GM18526 (cell line): ENCODE results near the gene STMN3.

Experiments
- POLR2A ChIP-seq: IDR thresholded peaks from 3 replicates; pipeline ENCODE4 v1.6.1; 2011; ENCODE audit not compliant: insufficient read length; ENCODE audit errors: extremely low read depth

Gene STMN3

GRCh38 chr20:63653041-63653973, at the start of gene STMN3:
TSS of gene STMN3 (minus strand) at chr20:63653424. CDS start at chr20:63653345, 79 bp downstream.
- no peak for TF ChIP-seq POLR2A

- no peak for TF ChIP-seq POLR2A
These were observed 48.9 kb upstream of the STMN3 start for GRCh38 chr20:63702036-63702665.

- TF ChIP-seq POLR2A: no peak
These were observed 48.3 kb upstream of the STMN3 start for GRCh38 chr20:63701329-63702035.

- no peak for TF ChIP-seq POLR2A
These were observed 47.8 kb upstream of the STMN3 start for GRCh38 chr20:63701051-63701328.

GRCh38 chr20:63700199-63701050, 47.2 kb upstream of the STMN3 start:
- TF ChIP-seq POLR2A: no peak

GRCh38 chr20:63699466-63700198, 46.4 kb upstream of the STMN3 start:
- TF ChIP-seq POLR2A: no peak

GRCh38 chr20:63698739-63699465, 45.7 kb upstream of the STMN3 start:
- TF ChIP-seq POLR2A: peak; percentile 11

- TF ChIP-seq POLR2A: no peak
These were observed 44.8 kb upstream of the STMN3 start for GRCh38 chr20:63697868-63698545.

GRCh38 chr20:63697357-63697867, 44.2 kb upstream of the STMN3 start:
- TF ChIP-seq POLR2A: no peak

- TF ChIP-seq POLR2A: no peak
These were observed 43.6 kb upstream of the STMN3 start, which contains the start of gene TNFRSF6B for GRCh38 chr20:63696628-63697356. TSS of gene TNFRSF6B (plus strand) at chr20:63696652. CDS start at chr20:63696768, 116 bp downstream.

GRCh38 chr20:63696306-63696627, 43.0 kb upstream of the STMN3 start:
- no peak for TF ChIP-seq POLR2A
